ENCODE measurements around the gene MED4. TPM values are rescaled to one million over a fixed set of nuclear protein-coding genes. Genes with fewer than 3 reads are reported as not detected.

The MED4 gene, protein sequence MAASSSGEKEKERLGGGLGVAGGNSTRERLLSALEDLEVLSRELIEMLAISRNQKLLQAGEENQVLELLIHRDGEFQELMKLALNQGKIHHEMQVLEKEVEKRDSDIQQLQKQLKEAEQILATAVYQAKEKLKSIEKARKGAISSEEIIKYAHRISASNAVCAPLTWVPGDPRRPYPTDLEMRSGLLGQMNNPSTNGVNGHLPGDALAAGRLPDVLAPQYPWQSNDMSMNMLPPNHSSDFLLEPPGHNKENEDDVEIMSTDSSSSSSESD
- 50.6 and 57.8 TPM in 2 replicates for total RNA-seq (2021)
- long read RNA-seq, transcript MED4-202 (7 exons, 931 nt), result minor isoform, 83 of 314 reads
- long read RNA-seq, transcript MED4-201 (7 exons, 2,022 nt), result major isoform, 205 of 314 reads
- long read RNA-seq, partial matches to known transcripts, result 4 of 314 reads
- long read RNA-seq, other reads (novel, unspliced or antisense), result 21 of 314 reads

DNA sequence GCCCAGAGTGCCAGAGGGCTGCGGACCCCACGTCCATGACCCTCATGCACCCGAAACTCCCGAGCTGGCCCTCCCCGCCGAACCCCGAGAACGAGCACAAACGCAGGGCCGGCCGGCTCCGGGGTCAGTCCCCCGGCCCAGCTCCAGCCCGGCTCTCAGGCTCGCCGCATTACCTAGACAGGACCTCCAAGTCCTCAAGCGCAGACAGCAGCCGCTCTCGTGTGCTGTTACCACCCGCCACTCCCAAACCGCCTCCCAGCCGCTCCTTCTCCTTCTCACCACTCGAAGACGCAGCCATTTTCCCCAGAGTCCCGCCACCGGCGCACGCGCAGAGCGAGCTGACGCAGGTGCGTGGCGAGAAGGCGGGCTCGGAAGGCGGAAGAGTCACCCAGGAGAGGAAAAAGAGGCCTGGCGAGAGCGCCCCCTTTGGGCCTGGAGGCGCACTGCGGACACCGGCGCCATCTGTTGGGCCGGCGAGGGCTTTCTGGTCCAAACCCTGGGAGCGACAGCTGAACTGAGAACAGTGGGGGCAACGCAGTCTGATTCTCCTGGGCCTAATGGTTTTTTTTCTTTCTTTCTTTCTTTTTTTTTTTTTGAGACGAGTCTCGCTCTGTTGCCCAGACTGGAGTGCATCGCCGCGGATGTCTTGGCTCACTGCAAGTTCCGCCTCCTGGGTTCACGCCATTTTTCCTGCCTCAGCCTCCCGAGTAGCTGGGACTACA, at the start of gene MED4:
TSS of gene MED4 (minus strand) at position 324 of the 722 bp plus-strand sequence. CDS start at position 298, 26 bp downstream.
- H3K4me3 Mint-ChIP-seq, result peak within 1 kb of the TSS; percentile 98 to 99
- Histone ChIP-seq H3K18ac (ENCODE audit: insufficient read length, low read depth, low read length) (peak within 1 kb of the TSS; percentile 89), H3K23ac (ENCODE audit: insufficient read length, low read depth, low read length) (no peak within 1 kb of the TSS), H2AFZ (ENCODE audit: low read length) (no peak within 1 kb of the TSS), H3K14ac (ENCODE audit: insufficient read depth, low read length) (peak within 1 kb of the TSS; percentile 94), H3K9me3 (ENCODE audit: control insufficient read depth, low read depth, low read length) (no peaks in the 10 kb centered on the region), H3K27ac (ENCODE audit: insufficient read length, low read depth, low read length) (no peak within 1 kb of the TSS), H4K8ac (replicated peaks; ENCODE audit: insufficient read length, low read depth, low read length) (no peak within 1 kb of the TSS), H3K23me2 (ENCODE audit: insufficient read length, low read depth, low read length, poor library complexity, severe bottlenecking) (no peaks in the 10 kb centered on the region), H3K4ac (ENCODE audit: low read depth, low read length) (no peak within 1 kb of the TSS), H3K27me3 (ENCODE audit: insufficient read depth, low read length) (no peaks in the 10 kb centered on the region; the same call in 1 of the 2 replicates), H4K91ac (ENCODE audit: insufficient read length, low read depth, low read length) (no peak within 1 kb of the TSS), H2AK5ac (ENCODE audit: insufficient read length, low read length) (no peak within 1 kb of the TSS), H4K5ac (ENCODE audit: insufficient read length, low read depth, low read length) (no peak within 1 kb of the TSS), H2BK15ac (ENCODE audit: low read depth, low read length) (no peak within 1 kb of the TSS), H2BK20ac (ENCODE audit: low read depth, low read length, poor library complexity, severe bottlenecking) (no peak within 1 kb of the TSS), H2BK120ac (ENCODE audit: low read depth, low read length, poor library complexity, severe bottlenecking) (no peak within 1 kb of the TSS), H3T11ph (ENCODE audit: low read length) (no peak within 1 kb of the TSS), H3K4me2 (ENCODE audit: insufficient read depth, insufficient read length, low read length) (peak within 1 kb of the TSS; percentile 96), H4K20me1 (ENCODE audit: control insufficient read depth, insufficient read depth, insufficient read length) (no peaks in the 10 kb centered on the region), H2BK12ac (ENCODE audit: insufficient read length, low read depth, low read length) (no peak within 1 kb of the TSS), H3K79me1 (ENCODE audit: insufficient read depth, low read depth, low read length, poor library complexity, severe bottlenecking) (no peaks in the 10 kb centered on the region), H3K4me1 (ENCODE audit: insufficient read depth, low read length) (peaks cover 2% of the 10 kb centered on the region; the same call in 1 of the 2 replicates), H3K79me2 (ENCODE audit: insufficient read depth, low read length) (peaks cover 35% of the 10 kb centered on the region), H3K9ac (ENCODE audit: extremely low read depth, insufficient read length, low read length) (peak within 1 kb of the TSS; percentile 94), H3K56ac (ENCODE audit: insufficient read length, low read depth, low read length) (no peak within 1 kb of the TSS), H2BK5ac (ENCODE audit: insufficient read length, low read length) (no peak within 1 kb of the TSS)
- H3K27ac Mint-ChIP-seq, result peak within 1 kb of the TSS; percentile 88 to 99 (median 98)
- TF ChIP-seq, protein P1, sequence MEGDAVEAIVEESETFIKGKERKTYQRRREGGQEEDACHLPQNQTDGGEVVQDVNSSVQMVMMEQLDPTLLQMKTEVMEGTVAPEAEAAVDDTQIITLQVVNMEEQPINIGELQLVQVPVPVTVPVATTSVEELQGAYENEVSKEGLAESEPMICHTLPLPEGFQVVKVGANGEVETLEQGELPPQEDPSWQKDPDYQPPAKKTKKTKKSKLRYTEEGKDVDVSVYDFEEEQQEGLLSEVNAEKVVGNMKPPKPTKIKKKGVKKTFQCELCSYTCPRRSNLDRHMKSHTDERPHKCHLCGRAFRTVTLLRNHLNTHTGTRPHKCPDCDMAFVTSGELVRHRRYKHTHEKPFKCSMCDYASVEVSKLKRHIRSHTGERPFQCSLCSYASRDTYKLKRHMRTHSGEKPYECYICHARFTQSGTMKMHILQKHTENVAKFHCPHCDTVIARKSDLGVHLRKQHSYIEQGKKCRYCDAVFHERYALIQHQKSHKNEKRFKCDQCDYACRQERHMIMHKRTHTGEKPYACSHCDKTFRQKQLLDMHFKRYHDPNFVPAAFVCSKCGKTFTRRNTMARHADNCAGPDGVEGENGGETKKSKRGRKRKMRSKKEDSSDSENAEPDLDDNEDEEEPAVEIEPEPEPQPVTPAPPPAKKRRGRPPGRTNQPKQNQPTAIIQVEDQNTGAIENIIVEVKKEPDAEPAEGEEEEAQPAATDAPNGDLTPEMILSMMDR (conservative IDR thresholded peaks at IDR 0.05), result peak; percentile 99
- H3K9me3 Mint-ChIP-seq, result peaks cover 2 to 5% of the 10 kb centered on the region in 2 experiments; a peak in 2 of 5 replicates
- DNase-seq, result peak; percentile 96
- peaks cover 32 to 36% of the 10 kb centered on the region in 2 experiments for H3K4me1 Mint-ChIP-seq
- H3K27me3 Mint-ChIP-seq (ENCODE audit: low read depth), result no peaks in the 10 kb centered on the region
- H3K36me3 Mint-ChIP-seq (ENCODE audit: insufficient read depth in 1 of 3, low read depth in 3 of 3), result peaks cover 0 to 4% (median 2%) of the 10 kb centered on the region in 3 experiments; a peak in 3 of 7 replicates
- no CpG with 5 or more reads among the region's 54 CpGs for WGBS (ENCODE audit: extremely low coverage, insufficient read length, low lambda C conversion rate)
